GM12873 (cell line): ENCODE results near the gene PPP1R3C.

Experiments used
- CTCF ChIP-seq: IDR thresholded peaks from 2 replicates; pipeline ENCODE4 v1.5.1; 2012; ENCODE audit warnings: low read depth, mild to moderate bottlenecking, moderate library complexity, low read length, control low read depth; ENCODE audit not compliant: insufficient read depth; ENCODE audit errors: missing control alignments

Gene PPP1R3C

GRCh38 chr10:91579329-91579985 is 53.4 kb downstream of the PPP1R3C start:
- TF ChIP-seq CTCF: no peak
